Activated T-cell treated with anti-CD3 and anti-CD28 coated beads for 1 hour (primary cell): Measurements from ENCODE around the gene DDX50.
A peak's percentile ranks its signal among the peaks of the same experiment; 100 is the strongest.

Source experiments
- DNase-seq: peaks from one replicate; pipeline ENCODE4 v3.0.0-alpha.2; 2020; ENCODE audit warnings: low read depth

The DDX50 gene

GRCh38 chr10:68987611-68988010 is 86.5 kb downstream of the DDX50 start:
- no peak for DNase-seq

- DNase-seq = peak; percentile 61
Observed at GRCh38 chr10:68988530-68989316, 87.6 kb downstream of the DDX50 start, which contains the start of gene KIFBP. Gene KIFBP, plus strand, starts transcription at chr10:68988803. Its CDS starts 30 bp downstream, at chr10:68988833.

GRCh38 chr10:68989317-68989990 is 88.3 kb downstream of the DDX50 start:
- DNase-seq = no peak

GRCh38 chr10:68992636-68993440 is 91.7 kb downstream of the DDX50 start:
- no peak for DNase-seq
